WTC11 (cell line): ENCODE results near the gene CAPN13. TPM values are rescaled to one million over a fixed set of nuclear protein-coding genes. Genes with fewer than 3 reads are reported as not detected.

ENCODE experiments used
- ATAC-seq: fragments of 200-7000 bp; cut with Tn5 transposase; 2 replicates; pipeline ENCODE4 v1.10.0; 2021; ENCODE audit warnings: mild to moderate bottlenecking, moderate library complexity
- CTCF ChIA-PET: fragments of 300-600 bp; sonication (Branson Sonifier 250); formaldehyde crosslinking; loops from one replicate; lab custom pipeline; 2021; ENCODE audit warnings: antibody characterized with exemption; lab: Charles Lee
- POLR2A ChIA-PET: fragments of 350-600 bp; sonication (Branson Sonifier 250); formaldehyde crosslinking; loops from one replicate; lab custom pipeline; 2021; ENCODE audit warnings: antibody characterized with exemption; lab: Charles Lee
- DNase-seq: peaks from one replicate; pipeline ENCODE4 v3.0.0; 2021; ENCODE audit warnings: low spot score
- H3K27ac Mint-ChIP-seq: 2 replicates; pipeline ENCODE4 v1.8.0; 2021; ENCODE audit warnings: mixed read lengths
- H3K27me3 Mint-ChIP-seq: 2 replicates; pipeline ENCODE4 v1.8.0; 2021; ENCODE audit warnings: low read depth, mild to moderate bottlenecking, moderate library complexity, mixed read lengths
- H3K36me3 Mint-ChIP-seq: 2 replicates; pipeline ENCODE4 v1.8.0; 2021; ENCODE audit warnings: mixed read lengths
- H3K4me1 Mint-ChIP-seq: 2 replicates; pipeline ENCODE4 v1.8.0; 2022; ENCODE audit warnings: mixed read lengths
- H3K4me3 Mint-ChIP-seq: 2 replicates; pipeline ENCODE4 v1.8.0; 2021; ENCODE audit warnings: mild to moderate bottlenecking, moderate library complexity, mixed read lengths
- H3K9me3 Mint-ChIP-seq: 2 replicates; pipeline ENCODE4 v1.8.0; 2021; ENCODE audit warnings: mixed read lengths
- ATF1 ChIP-seq: sonication (generic); formaldehyde crosslinking; IDR thresholded peaks from 2 replicates; pipeline ENCODE4 v1.8.1; 2023; ENCODE audit warnings: mild to moderate bottlenecking, moderate library complexity, missing genetic modification reagents
- E2F4 ChIP-seq: sonication (generic); formaldehyde crosslinking; IDR thresholded peaks from 2 replicates; pipeline ENCODE4 v1.8.1; 2022; ENCODE audit warnings: low read depth, mild to moderate bottlenecking, moderate library complexity, missing genetic modification reagents, borderline replicate concordance
- ELF4 ChIP-seq: sonication (generic); formaldehyde crosslinking; IDR thresholded peaks from 2 replicates; pipeline ENCODE4 v1.8.1; 2022; ENCODE audit warnings: low read depth, mild to moderate bottlenecking, moderate library complexity, missing genetic modification reagents
- ESRRA ChIP-seq: sonication (generic); formaldehyde crosslinking; IDR thresholded peaks from 2 replicates; pipeline ENCODE4 v1.8.1; 2022; ENCODE audit warnings: mild to moderate bottlenecking, missing genetic modification reagents, borderline replicate concordance
- ETV6 ChIP-seq: sonication (generic); formaldehyde crosslinking; IDR thresholded peaks from 2 replicates; pipeline ENCODE4 v1.8.1; 2022; ENCODE audit warnings: mild to moderate bottlenecking, missing genetic modification reagents
- FOXP1 ChIP-seq: sonication (generic); formaldehyde crosslinking; IDR thresholded peaks from 2 replicates; pipeline ENCODE4 v1.8.0; 2022; ENCODE audit warnings: missing genetic modification reagents, mild to moderate bottlenecking, moderate library complexity, borderline replicate concordance
- GABPB1 ChIP-seq: sonication (generic); formaldehyde crosslinking; IDR thresholded peaks from 2 replicates; pipeline ENCODE4 v1.8.1; 2023; ENCODE audit warnings: mild to moderate bottlenecking, missing genetic modification reagents
- GRHL2 ChIP-seq: fragments of 250-450 bp; sonication (Bioruptor Pico); IDR thresholded peaks from 2 replicates; pipeline ENCODE4 v1.8.0; 2022; ENCODE audit warnings: mild to moderate bottlenecking, moderate library complexity; ENCODE audit not compliant: insufficient replicate concordance, severe bottlenecking
- IRF1 ChIP-seq: sonication (generic); formaldehyde crosslinking; IDR thresholded peaks from 2 replicates; pipeline ENCODE4 v1.8.0; 2023; ENCODE audit warnings: missing genetic modification reagents
- NFE2L1 ChIP-seq: sonication (generic); formaldehyde crosslinking; IDR thresholded peaks from 2 replicates; pipeline ENCODE4 v1.8.1; 2023; ENCODE audit warnings: missing genetic modification reagents
- NFYB ChIP-seq: sonication (generic); formaldehyde crosslinking; conservative IDR thresholded peaks from 2 replicates; pipeline ENCODE4 v1.8.0; 2022; ENCODE audit warnings: low read depth, missing genetic modification reagents
- PREB ChIP-seq: sonication (generic); formaldehyde crosslinking; IDR thresholded peaks from 2 replicates; pipeline ENCODE4 v1.8.1; 2022; ENCODE audit warnings: mild to moderate bottlenecking, missing genetic modification reagents, moderate library complexity, borderline replicate concordance
- ZNF138 ChIP-seq: sonication (generic); formaldehyde crosslinking; conservative IDR thresholded peaks from 2 replicates; pipeline ENCODE4 v1.8.1; 2022; ENCODE audit warnings: mild to moderate bottlenecking, moderate library complexity, missing genetic modification reagents
- ZNF317 ChIP-seq: sonication (generic); formaldehyde crosslinking; IDR thresholded peaks from 2 replicates; pipeline ENCODE4 v1.8.1; 2023; ENCODE audit warnings: low read depth, mild to moderate bottlenecking, moderate library complexity, missing genetic modification reagents, borderline replicate concordance
- ZNF396 ChIP-seq: fragments of 250-450 bp; sonication (Bioruptor Pico); IDR thresholded peaks from 2 replicates; pipeline ENCODE4 v1.8.0; 2021; ENCODE audit warnings: mild to moderate bottlenecking, moderate library complexity, borderline replicate concordance
- ZNF416 ChIP-seq: fragments of 250-450 bp; sonication (Bioruptor Pico); IDR thresholded peaks from 2 replicates; pipeline ENCODE4 v1.9.0; 2021; ENCODE audit warnings: mild to moderate bottlenecking, inconsistent platforms
- ZNF671 ChIP-seq: fragments of 250-450 bp; sonication (Bioruptor Pico); IDR thresholded peaks from 2 replicates; pipeline ENCODE4 v1.8.0; 2021; ENCODE audit warnings: mild to moderate bottlenecking
- ZSCAN18 ChIP-seq: fragments of 250-450 bp; sonication (Bioruptor Pico); IDR thresholded peaks from 2 replicates; pipeline ENCODE4 v2.1.2; 2022; ENCODE audit warnings: mild to moderate bottlenecking, moderate library complexity
- total RNA-seq: library from RNA; stranded (reverse); gene quantifications from 3 replicates; pipeline ENCODE4 v1.2.3, GENCODE V29; 2021

Gene CAPN13
- total RNA-seq, 1 experiment from 2014 or later, result 1.7 TPM

- no peak for DNase-seq
- POLR2A ChIA-PET, result no interaction called here
- Mint-ChIP-seq H3K36me3 (no peaks in the 10 kb centered on the region), H3K27ac (no peak overlapping the region), H3K4me1 (peaks cover 11% of the 10 kb centered on the region), H3K4me3 (no peak overlapping the region), H3K9me3 (no peaks in the 10 kb centered on the region), H3K27me3 (no peaks in the 10 kb centered on the region)
- ATAC-seq, result no peak
- CTCF ChIA-PET, result no interaction called here
- TF ChIP-seq ETV6 (CRISPR knock-in tag), result no peak
- TF ChIP-seq NFYB (CRISPR knock-in tag), result no peak
- no peak for TF ChIP-seq ZNF317 (CRISPR knock-in tag)
- TF ChIP-seq GABPB1, result no peak
- TF ChIP-seq PREB (CRISPR knock-in tag), result no peak
- TF ChIP-seq ZNF396 (CRISPR knock-in tag), result no peak
- TF ChIP-seq, all 79 proteins: peak for 0
Measured at GRCh38 chr2:30769891-30770462, 37.3 kb downstream of the CAPN13 start.

- POLR2A ChIA-PET, result no interaction called here
- no peak overlapping the region for H3K4me3 Mint-ChIP-seq
- TF ChIP-seq IRF1 (CRISPR knock-in tag) (no peak), ATF1 (CRISPR knock-in tag) (no peak), ELF4 (CRISPR knock-in tag) (no peak), GRHL2 (no peak), NFE2L1 (no peak), ESRRA (CRISPR knock-in tag) (no peak), GABPB1 (no peak), FOXP1 (CRISPR knock-in tag) (no peak), ZNF671 (CRISPR knock-in tag) (no peak), ZNF416 (CRISPR knock-in tag) (no peak), ZNF138 (CRISPR knock-in tag) (no peak)
- H3K9me3 Mint-ChIP-seq, result no peaks in the 10 kb centered on the region
- DNase-seq, result no peak
- H3K27me3 Mint-ChIP-seq, result no peaks in the 10 kb centered on the region; the same call in 1 of the 2 replicates
- CTCF ChIA-PET, result no interaction called here
- ATAC-seq, result no peak
- H3K36me3 Mint-ChIP-seq, result no peaks in the 10 kb centered on the region
- peaks cover 11% of the 10 kb centered on the region for H3K4me1 Mint-ChIP-seq
- H3K27ac Mint-ChIP-seq, result no peak overlapping the region
Measured at GRCh38 chr2:30769481-30769780, 37.8 kb downstream of the CAPN13 start.

GRCh38 chr2:30768708-30769480 lies 38.4 kb downstream of the CAPN13 start:
- Mint-ChIP-seq H3K9me3 (no peaks in the 10 kb centered on the region), H3K36me3 (no peaks in the 10 kb centered on the region), H3K4me3 (no peak overlapping the region), H3K4me1 (peaks cover 11% of the 10 kb centered on the region), H3K27ac (no peak overlapping the region), H3K27me3 (no peaks in the 10 kb centered on the region; the same call in 1 of the 2 replicates)
- CTCF ChIA-PET, result no interaction called here
- ATAC-seq (no peak), DNase-seq (no peak)
- POLR2A ChIA-PET, result no interaction called here
- TF ChIP-seq ESRRA (CRISPR knock-in tag) (no peak), ZSCAN18 (no peak), E2F4 (CRISPR knock-in tag) (no peak)
- TF ChIP-seq, all 79 proteins: peak for 0
